ENCODE data around the gene FTO. TPM values are rescaled to one million over a fixed set of nuclear protein-coding genes. Genes with fewer than 3 reads are reported as not detected.

The FTO gene
- total and polyA plus RNA-seq, 3 donors from 2014 or later = 32.4 to 64.7 (median 50.3) TPM

GRCh38 chr16:54199487-54200160 lies 495.7 kb downstream of the FTO start:
- Histone ChIP-seq H3K4me1 (no peaks in the 10 kb centered on the region), H3K36me3 (ENCODE audit: low read depth, missing control alignments) (no peaks in the 10 kb centered on the region), H3K27me3 (no peaks in the 10 kb centered on the region), H3K9me3 (no peaks in the 10 kb centered on the region), H3K4me3 (no peak overlapping the region), H3K27ac (no peak overlapping the region)
- TF ChIP-seq CTCF (IDR thresholded peaks at IDR 0.05) (no peak), POLR2A (IDR thresholded peaks at IDR 0.05) (no peak)
- WGBS, 2 donors = 13 to 26% methylated on average over 15 to 19 of the region's 19 CpGs
- DNase-seq = no peak
- intact Hi-C loops (cut with DNase I; ENCODE audit: low total_unique reads) = no loop called here

- intact Hi-C loops (cut with DNase I; ENCODE audit: low total_unique reads) = no loop called here
- no peak overlapping the region for H3K27ac ChIP-seq
Observed at GRCh38 chr16:54200161-54200534, 496.2 kb downstream of the FTO start.

GRCh38 chr16:54200720-54201119 lies 496.8 kb downstream of the FTO start:
- H3K27me3 ChIP-seq = no peaks in the 10 kb centered on the region
- DNase-seq = no peak
- 67 to 70% methylated on average over 1 of the region's 1 CpG for WGBS, 2 donors
- no peak overlapping the region for H3K4me3 ChIP-seq
- H3K4me1 ChIP-seq = no peaks in the 10 kb centered on the region
- no peaks in the 10 kb centered on the region for H3K36me3 ChIP-seq (ENCODE audit: low read depth, missing control alignments)
- H3K27ac ChIP-seq = no peak overlapping the region
- intact Hi-C loops (cut with DNase I; ENCODE audit: low total_unique reads) = no loop called here
- TF ChIP-seq POLR2A (IDR thresholded peaks at IDR 0.05) (no peak), CTCF (IDR thresholded peaks at IDR 0.05) (no peak)
- no peaks in the 10 kb centered on the region for H3K9me3 ChIP-seq

More at GRCh38 chr16:54200161-54200534, 496.2 kb downstream of the FTO start:
- no peak for TF ChIP-seq CTCF (IDR thresholded peaks at IDR 0.05)
- TF ChIP-seq POLR2A (IDR thresholded peaks at IDR 0.05) = no peak
- no peak for DNase-seq
- WGBS, 2 donors = 60 to 62% methylated on average over 3 of the region's 3 CpGs
- Histone ChIP-seq H3K4me1 (no peaks in the 10 kb centered on the region), H3K27me3 (no peaks in the 10 kb centered on the region), H3K4me3 (no peak overlapping the region), H3K36me3 (ENCODE audit: low read depth, missing control alignments) (no peaks in the 10 kb centered on the region), H3K9me3 (no peaks in the 10 kb centered on the region)

GRCh38 chr16:54201200-54201599 lies 497.2 kb downstream of the FTO start:
- TF ChIP-seq POLR2A (IDR thresholded peaks at IDR 0.05) (no peak), CTCF (IDR thresholded peaks at IDR 0.05) (peak in 1 of 3 experiments; percentile 15)
- no peak overlapping the region for H3K4me3 ChIP-seq
- 58 to 84% methylated on average over 4 of the region's 4 CpGs for WGBS, 2 donors
- peak; percentile 46 for DNase-seq
- H3K27ac ChIP-seq = no peak overlapping the region
- no peaks in the 10 kb centered on the region for H3K27me3 ChIP-seq
- no peaks in the 10 kb centered on the region for H3K9me3 ChIP-seq
- no peaks in the 10 kb centered on the region for H3K4me1 ChIP-seq
- intact Hi-C loops (cut with DNase I; ENCODE audit: low total_unique reads) = no loop called here
- no peaks in the 10 kb centered on the region for H3K36me3 ChIP-seq (ENCODE audit: low read depth, missing control alignments)

Small RNAs within 50 kb of the gene (small RNA-seq; reads per million reads assigned to genes)
- 0 reads per million in 2 donors for gene AC007347.2

Other genes starting within 250 kb of the FTO start
- 10 to 100 TPM; 58.4 to 75.3 TPM for gene AKTIP, start 200.9 kb upstream of the FTO start, total RNA-seq
- gene AKTIP, start 200.9 kb upstream of the FTO start, polyA plus RNA-seq (ENCODE audit: insufficient read depth, low read depth, low replicate concordance) = 75.4 TPM
- gene RPGRIP1L, start 297 bp upstream of the FTO start, total RNA-seq = 10 to 100 TPM; 22.0 to 37.4 TPM
- 23.0 TPM for gene RPGRIP1L, start 297 bp upstream of the FTO start, polyA plus RNA-seq (ENCODE audit: insufficient read depth, low read depth, low replicate concordance)

Data from testis (tissue), 3 donors.